OCI-M1 (cell line): Measurements from ENCODE around the gene TPTE.
A peak's percentile ranks its signal among the peaks of the same experiment; 100 is the strongest.
"Not testable (repeated sequence)": the region's sequence is repeated elsewhere in the genome, so short reads cannot be mapped to it uniquely, and the experiment has no call there.

Experiments used
- DNase-seq: peaks from one replicate; lab custom pipeline; 2025; lab: John Stamatoyannopoulos, UW

TPTE gene

DNA sequence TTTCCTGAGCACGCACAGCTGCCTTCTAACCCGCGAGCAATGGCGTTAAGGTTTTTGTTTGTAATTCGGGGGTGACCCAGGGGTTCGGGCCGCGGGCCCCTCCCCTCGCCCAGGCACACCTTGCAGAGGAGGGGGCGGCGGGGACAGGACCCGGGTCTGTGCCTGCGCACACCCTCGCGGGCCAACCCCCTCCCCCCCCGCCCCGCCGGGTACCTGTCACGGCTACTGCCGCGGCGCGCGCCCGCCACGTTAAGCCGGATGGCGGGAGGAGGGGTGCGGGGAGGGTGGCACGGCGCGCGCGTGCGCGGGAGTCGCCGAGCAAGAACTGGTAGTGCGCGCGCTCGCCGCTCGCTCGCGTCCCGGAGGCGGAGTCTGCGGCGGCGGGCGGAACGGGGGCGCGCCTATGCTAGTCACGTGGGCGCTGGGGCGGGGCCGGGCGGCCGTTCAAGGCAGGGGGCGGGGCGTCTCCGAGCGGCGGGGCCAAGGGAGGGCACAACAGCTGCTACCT, at the start of gene TPTE:
Gene TPTE (plus strand): TSS at position 493 of the 508 bp plus-strand sequence. CDS start 17,141 bp downstream, outside the sequence.
- DNase-seq: no peak

DNA sequence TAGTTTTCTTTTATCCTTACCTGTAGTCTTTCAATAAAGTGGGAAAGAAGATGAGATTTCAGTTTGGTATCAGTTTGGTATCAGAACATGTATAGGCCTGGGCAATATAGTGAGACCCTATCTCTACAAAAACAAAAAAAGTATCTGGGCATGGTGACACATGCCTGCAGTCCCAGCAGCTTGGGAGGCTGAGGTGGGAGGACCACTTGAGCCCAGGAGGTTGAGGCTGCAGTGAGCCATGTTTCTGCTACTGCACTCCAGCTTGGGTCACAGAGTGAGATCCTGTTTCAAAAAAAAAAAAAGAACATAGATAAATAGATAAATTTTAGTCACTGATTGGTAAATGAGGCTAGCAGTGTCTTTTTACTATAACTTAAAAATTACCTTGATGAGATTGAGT, 49.4 kb upstream of the TPTE start:
- DNase-seq: not testable (repeated sequence)

DNA sequence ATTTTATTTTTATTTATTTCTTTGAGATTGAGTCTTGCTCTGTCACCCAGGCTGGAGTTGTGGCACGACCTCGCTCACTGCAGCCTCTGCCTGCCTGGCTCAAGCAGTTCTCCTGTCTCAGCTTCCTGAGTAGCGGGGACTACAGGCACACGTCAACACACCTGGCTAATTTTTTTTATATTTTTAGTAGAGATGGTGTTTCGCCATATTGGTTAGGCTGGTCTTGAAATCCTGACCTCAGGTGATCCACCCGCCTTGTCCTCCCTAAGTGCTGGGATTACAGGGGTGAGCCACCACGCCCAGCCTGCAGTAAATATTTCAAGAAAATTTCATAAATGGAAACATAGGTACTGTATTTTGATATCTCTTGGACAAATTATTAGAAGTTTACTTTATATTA, 43.6 kb upstream of the TPTE start:
- DNase-seq: not testable (repeated sequence)

DNA sequence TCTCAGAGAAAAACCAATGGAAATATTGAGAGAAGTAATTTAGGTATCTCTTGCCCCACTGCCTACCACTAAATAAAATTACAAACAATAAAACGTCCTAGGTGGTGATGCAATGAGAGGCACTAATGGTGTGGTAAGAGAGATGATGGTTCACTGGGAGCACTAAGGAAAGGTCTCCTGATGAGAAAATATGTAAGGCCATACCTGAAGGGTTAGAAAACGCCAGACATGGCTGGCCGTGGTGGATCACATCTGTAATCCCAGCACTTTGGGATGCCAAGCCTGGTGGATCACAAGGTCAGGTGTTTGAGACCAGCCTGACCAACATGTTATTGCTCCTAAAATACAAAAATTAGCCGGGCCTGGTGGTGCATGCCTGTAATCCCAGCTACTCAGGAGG, 41.5 kb upstream of the TPTE start:
- DNase-seq: not testable (repeated sequence)

- DNase-seq: not testable (repeated sequence)
These were observed 36.5 kb upstream of the TPTE start for GRCh38 chr21:10484864-10485263.

- not testable (repeated sequence) for DNase-seq
These were observed 30.9 kb upstream of the TPTE start for GRCh38 chr21:10490453-10490852.

DNA sequence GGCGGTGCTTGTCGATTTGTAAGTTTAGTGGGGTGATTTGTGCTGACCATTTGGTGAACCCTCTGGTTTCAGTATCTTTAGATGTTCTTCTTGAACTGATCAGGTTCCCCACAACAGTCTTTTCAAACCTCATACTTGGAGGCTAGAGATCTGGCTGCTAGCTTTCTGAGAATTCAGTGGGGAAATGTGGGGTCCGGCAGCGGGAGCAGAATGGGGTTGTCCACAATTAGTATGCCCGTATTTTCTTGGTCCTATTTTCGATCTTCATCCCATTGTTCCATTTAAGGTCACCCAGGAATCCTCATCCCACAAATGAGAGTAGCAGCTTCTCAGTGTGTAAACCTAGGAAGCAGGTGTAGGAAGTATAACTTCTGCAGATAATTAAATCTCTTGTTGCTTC, 10.3 kb upstream of the TPTE start:
- DNase-seq: no peak

GRCh38 chr21:10516889-10517288, 4.5 kb upstream of the TPTE start:
- not testable (repeated sequence) for DNase-seq

- DNase-seq: not testable (repeated sequence)
These were observed 3.5 kb upstream of the TPTE start for GRCh38 chr21:10517904-10518303.

DNA sequence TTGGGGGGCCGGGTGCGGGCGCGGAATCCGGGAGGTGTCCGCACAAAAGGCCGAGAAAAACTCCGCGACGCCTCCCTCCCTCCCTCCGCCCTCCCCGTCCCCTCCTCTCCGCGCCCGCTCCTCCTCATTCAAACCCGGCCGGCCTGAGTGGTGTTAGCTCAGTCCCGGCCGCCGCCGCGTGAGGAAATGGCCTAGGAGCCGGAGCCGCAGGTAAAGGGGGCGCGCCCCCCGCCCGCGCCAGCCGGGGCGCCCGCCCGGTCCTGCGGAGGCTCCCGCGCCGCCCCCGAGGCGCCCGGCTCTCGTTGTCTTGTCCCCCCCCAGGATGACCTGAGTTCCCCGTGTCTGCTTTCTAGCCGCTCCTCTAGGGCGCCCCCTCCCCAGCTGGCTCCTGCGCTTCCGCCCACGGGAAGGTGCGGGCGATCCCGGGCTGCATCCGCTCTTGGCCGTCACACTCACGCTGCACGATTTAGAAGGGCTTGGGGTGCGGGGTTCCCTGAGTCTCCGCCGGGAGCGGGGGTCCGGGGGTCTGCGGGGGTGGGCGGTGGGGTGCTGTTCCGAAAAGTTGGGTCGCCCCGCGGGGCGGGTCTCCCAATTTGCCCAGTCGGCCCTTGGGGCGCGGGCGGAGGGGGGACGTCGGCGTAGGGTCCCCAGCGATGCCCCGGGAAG, 585 bp downstream of the TPTE start:
- not testable (repeated sequence) for DNase-seq

- DNase-seq: no peak
These were observed 18.6 kb downstream of the TPTE start for GRCh38 chr21:10539956-10540355.

- DNase-seq: not testable (repeated sequence)
These were observed 23.0 kb downstream of the TPTE start for GRCh38 chr21:10544376-10544775.

DNA sequence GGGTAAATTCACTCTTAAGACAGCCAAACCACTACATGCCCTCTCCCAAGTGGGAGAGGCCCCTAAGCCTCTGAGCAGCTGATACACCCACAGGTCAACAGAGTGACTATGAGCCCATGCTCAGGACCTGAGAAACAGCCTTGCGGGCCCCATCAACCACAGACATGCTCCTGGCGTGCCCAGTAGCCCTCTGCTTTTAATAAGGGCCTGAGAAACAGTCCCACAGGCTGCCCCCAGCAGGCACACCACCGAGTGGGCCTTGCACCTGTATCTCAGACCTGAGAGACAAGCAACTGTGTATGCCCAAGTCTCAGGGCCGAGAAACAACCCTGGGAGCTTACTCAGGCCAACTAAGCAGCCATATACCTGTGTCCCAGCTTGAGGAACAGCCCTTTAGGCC, 26.5 kb downstream of the TPTE start:
- not testable (repeated sequence) for DNase-seq

GRCh38 chr21:10548331-10548954, 27.1 kb downstream of the TPTE start:
- not testable (repeated sequence) for DNase-seq

DNA sequence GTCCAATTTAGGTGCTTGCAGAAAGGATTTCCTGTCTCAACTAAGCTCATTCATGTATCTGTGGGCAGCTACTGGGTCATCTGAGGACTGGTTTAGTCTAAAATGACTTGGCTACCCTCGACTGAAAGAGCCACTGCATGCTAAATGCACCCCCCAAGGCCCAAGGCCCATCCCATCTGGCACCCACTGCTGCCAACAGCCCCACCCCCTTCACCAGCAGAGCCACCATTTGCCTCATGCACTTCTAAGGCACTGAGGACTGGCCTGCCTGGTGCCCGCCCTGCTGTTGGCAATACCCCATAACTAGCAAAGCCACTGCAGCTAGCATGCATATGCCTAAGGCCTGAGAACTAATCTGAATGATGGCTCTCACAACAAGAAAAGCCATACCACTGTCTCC, 49.4 kb downstream of the TPTE start:
- not testable (repeated sequence) for DNase-seq

DNA sequence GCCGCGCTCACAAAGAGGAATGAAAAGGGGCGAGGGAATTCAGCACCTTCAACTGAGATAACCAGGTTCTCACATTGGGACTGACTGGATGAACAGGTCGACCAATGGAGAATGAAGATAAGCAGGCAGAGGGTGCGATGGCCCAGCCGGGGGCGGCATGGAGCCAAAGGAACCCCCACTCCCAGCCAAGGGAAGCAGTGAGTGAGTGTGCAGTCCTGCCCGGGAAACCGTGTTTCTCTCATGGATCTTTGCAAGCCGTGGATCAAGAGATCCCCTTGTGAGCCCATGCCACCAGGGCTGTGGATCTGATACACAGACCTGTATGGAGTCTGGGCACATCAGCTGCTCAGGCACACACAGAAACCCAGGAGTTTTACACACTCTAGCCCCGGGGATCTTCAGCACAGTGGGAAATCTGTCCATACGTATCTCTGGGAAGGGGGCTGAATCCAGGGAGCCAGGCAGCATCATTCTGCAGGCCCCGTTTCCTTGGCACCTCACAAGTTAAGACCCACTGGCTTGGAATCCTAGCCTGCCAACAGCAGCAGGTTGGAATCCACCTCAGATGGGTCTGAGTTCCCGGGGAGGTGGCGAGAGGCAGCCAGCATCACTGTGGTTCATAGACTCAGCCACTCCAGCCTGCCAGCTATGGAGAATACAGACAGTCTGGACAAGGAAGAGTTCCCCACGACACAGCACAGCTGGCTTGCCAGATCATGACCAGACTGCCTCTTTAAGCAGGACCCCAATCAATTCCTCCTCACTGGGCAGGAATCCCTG, 53.3 kb downstream of the TPTE start:
- not testable (repeated sequence) for DNase-seq

GRCh38 chr21:10575311-10575667, 53.9 kb downstream of the TPTE start:
- DNase-seq: no peak

DNA sequence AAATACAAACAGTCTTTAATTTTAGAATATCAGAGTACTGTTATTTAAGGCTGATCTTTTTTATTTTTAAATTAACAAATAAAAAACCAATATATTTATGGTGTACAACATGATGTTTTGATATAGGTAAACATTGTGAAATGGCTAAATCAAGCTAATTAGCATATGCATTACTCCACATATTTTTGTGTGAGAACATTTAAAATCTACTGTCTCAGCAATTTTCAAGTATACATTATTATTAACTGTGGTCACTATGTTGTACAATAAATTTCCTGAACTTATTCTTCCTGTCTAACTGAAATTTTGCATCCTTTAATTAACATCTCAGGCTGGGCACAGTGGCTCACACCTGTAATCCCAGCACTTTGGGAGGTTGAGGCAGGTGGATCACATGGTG, 57.5 kb downstream of the TPTE start:
- not testable (repeated sequence) for DNase-seq

DNA sequence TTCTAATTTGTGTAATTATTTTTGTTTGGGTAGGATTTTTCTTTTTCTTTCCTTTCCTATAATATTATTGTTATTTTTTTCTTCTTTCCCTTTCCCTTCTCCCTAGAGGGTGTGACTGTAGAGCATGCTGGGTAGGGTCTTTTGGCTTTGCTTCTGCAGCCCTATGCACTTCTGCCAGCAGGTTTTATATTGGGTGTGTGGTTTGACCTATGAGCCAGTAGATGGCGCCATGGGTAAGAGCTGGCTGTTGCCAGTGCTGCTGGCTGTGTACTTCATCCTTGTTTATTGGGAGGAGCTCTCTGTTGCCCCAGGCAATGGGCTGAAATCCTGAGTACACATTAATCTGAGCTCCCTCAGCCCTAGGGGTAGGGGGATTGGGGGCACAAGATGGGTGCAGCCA, 67.7 kb downstream of the TPTE start:
- DNase-seq: not testable (repeated sequence)

GRCh38 chr21:10607074-10607473, 85.7 kb downstream of the TPTE start:
- DNase-seq: not testable (repeated sequence)

DNA sequence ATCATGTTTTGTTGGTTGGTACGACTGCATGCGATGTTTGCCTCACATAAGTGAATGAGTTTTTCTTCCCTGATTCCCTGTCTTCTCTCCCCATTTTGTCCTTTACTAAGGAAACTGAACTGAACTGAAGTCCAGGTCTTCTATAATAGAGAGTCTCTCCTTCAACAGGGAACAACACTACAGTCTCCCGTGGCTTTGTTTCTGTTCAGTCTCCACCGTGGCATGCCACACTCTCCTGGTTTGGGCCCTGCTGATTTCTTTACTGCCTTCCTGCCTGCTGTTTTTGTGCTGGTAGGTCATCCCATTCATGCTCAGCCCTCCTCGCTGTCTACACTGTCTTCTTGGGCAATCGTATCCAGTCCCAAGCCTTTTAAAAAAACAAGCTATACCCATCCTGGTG, 92.9 kb downstream of the TPTE start:
- DNase-seq: not testable (repeated sequence)

DNA sequence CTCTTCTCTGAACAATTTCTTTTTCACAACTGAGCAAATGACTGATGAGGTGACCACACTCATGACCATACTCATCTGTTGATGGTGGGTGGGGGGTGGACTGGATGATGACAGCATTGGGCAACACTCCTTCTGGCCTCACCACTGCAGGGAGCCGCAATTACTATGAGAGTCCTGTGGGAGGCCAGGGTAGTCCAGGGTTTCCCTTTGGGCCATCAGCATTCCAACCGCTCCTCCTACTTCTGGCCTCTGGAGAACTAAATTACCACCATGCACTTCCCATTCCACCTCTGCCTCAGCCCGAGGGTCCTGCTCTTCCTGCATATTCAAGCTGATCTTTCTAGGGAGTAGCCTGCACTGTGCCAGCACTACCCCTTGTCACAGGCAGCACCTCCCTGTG, 94.7 kb downstream of the TPTE start:
- DNase-seq: peak; percentile 34

GRCh38 chr21:10616535-10616934, 95.2 kb downstream of the TPTE start:
- DNase-seq: no peak
